ENCODE measurements around the gene CACNG6.

DNA sequence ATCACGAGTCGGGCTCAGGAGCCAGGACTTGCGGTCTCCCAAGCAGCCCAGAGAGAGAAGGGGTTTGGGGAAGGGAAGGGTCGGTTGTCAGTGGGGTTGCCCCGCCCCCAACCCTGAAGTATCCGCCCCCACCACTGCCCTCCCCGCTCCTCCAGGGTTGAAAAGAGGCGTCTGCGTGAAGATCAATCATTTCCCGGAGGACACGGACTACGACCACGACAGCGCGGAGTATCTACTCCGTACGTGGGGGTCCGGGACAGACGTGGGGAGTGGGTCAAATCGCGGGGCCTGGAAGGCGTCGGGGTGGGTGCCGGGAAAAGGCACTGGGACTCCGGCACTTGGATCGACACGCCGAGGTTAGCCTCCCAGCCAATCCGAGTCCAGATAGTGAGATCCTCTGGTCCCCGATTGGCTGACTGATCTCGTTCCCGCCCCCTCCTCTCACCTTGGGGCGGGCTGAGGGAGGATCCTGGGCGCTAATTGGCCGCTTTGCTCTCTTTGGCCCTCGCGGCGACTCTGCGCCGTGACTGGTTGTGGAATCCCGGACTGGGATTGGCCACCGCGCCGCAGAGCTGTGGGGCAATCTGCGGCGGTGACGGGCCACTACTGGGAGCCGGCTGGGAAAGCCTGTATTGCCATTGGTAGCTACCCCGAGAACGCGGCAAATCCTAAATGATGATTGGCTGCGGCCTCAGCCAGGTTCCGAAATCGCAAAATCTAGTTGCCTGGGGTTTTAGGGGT lies 13.3 kb upstream of the CACNG6 start:
- TF ChIP-seq YY1 (IDR thresholded peaks at IDR 0.05; ENCODE audit: low read depth, low read length): no peak
- TF ChIP-seq POLR2A (IDR thresholded peaks at IDR 0.05; ENCODE audit: low read depth, low read length): no peak
- TF ChIP-seq, protein P1, sequence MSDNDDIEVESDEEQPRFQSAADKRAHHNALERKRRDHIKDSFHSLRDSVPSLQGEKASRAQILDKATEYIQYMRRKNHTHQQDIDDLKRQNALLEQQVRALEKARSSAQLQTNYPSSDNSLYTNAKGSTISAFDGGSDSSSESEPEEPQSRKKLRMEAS (IDR thresholded peaks at IDR 0.05; ENCODE audit: low read depth, low read length): no peak
- TF ChIP-seq, protein P2, sequence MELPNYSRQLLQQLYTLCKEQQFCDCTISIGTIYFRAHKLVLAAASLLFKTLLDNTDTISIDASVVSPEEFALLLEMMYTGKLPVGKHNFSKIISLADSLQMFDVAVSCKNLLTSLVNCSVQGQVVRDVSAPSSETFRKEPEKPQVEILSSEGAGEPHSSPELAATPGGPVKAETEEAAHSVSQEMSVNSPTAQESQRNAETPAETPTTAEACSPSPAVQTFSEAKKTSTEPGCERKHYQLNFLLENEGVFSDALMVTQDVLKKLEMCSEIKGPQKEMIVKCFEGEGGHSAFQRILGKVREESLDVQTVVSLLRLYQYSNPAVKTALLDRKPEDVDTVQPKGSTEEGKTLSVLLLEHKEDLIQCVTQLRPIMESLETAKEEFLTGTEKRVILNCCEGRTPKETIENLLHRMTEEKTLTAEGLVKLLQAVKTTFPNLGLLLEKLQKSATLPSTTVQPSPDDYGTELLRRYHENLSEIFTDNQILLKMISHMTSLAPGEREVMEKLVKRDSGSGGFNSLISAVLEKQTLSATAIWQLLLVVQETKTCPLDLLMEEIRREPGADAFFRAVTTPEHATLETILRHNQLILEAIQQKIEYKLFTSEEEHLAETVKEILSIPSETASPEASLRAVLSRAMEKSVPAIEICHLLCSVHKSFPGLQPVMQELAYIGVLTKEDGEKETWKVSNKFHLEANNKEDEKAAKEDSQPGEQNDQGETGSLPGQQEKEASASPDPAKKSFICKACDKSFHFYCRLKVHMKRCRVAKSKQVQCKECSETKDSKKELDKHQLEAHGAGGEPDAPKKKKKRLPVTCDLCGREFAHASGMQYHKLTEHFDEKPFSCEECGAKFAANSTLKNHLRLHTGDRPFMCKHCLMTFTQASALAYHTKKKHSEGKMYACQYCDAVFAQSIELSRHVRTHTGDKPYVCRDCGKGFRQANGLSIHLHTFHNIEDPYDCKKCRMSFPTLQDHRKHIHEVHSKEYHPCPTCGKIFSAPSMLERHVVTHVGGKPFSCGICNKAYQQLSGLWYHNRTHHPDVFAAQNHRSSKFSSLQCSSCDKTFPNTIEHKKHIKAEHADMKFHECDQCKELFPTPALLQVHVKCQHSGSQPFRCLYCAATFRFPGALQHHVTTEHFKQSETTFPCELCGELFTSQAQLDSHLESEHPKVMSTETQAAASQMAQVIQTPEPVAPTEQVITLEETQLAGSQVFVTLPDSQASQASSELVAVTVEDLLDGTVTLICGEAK (IDR thresholded peaks at IDR 0.05; ENCODE audit: borderline replicate concordance): no peak
- TF ChIP-seq POLR2AphosphoS5 (IDR thresholded peaks at IDR 0.05; ENCODE audit: low read length): no peak
- TF ChIP-seq, protein P3, sequence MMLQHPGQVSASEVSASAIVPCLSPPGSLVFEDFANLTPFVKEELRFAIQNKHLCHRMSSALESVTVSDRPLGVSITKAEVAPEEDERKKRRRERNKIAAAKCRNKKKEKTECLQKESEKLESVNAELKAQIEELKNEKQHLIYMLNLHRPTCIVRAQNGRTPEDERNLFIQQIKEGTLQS (IDR thresholded peaks at IDR 0.05; ENCODE audit: borderline replicate concordance, extremely low read depth, low read depth, low read length): no peak
- TF ChIP-seq, protein P4, sequence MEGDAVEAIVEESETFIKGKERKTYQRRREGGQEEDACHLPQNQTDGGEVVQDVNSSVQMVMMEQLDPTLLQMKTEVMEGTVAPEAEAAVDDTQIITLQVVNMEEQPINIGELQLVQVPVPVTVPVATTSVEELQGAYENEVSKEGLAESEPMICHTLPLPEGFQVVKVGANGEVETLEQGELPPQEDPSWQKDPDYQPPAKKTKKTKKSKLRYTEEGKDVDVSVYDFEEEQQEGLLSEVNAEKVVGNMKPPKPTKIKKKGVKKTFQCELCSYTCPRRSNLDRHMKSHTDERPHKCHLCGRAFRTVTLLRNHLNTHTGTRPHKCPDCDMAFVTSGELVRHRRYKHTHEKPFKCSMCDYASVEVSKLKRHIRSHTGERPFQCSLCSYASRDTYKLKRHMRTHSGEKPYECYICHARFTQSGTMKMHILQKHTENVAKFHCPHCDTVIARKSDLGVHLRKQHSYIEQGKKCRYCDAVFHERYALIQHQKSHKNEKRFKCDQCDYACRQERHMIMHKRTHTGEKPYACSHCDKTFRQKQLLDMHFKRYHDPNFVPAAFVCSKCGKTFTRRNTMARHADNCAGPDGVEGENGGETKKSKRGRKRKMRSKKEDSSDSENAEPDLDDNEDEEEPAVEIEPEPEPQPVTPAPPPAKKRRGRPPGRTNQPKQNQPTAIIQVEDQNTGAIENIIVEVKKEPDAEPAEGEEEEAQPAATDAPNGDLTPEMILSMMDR (IDR thresholded peaks at IDR 0.05 in 2 of 3, conservative IDR thresholded peaks at IDR 0.05 in 1 of 3; ENCODE audit: control insufficient read depth in 2 of 3, extremely low read depth in 1 of 3, insufficient read depth in 1 of 3, low read depth in 3 of 3, low read length in 3 of 3): no peak
- no peak for TF ChIP-seq HDAC2 (IDR thresholded peaks at IDR 0.05)
